GM21529 (cell line): ENCODE data around the gene NECTIN1.

ENCODE experiments used
- ATAC-seq: cut with Tn5 transposase; IDR thresholded peaks from one replicate; pipeline ENCODE4 v1.9.1; 2021; ENCODE audit not compliant: unreplicated experiment

NECTIN1 gene

DNA sequence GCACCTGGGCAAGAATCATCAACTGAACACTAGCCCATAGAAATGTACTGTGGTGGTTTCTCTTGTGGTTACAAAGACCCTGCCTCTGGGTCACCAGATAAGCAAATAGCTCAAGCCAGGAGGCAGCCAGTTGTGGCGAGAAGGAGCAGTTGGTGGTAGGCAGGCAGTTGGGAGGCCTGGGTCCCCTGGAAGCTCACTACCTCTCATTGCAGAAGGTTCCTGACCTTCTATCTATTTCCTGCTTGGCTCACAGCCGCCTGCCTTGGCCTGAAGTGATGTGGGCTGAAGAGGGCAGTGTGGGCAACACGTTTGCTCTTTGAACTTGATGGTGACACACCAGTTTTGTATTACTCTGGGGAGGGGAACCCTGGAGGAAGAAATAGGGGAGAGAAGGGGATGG, 34.7 kb downstream of the NECTIN1 start:
- no peak for ATAC-seq

DNA sequence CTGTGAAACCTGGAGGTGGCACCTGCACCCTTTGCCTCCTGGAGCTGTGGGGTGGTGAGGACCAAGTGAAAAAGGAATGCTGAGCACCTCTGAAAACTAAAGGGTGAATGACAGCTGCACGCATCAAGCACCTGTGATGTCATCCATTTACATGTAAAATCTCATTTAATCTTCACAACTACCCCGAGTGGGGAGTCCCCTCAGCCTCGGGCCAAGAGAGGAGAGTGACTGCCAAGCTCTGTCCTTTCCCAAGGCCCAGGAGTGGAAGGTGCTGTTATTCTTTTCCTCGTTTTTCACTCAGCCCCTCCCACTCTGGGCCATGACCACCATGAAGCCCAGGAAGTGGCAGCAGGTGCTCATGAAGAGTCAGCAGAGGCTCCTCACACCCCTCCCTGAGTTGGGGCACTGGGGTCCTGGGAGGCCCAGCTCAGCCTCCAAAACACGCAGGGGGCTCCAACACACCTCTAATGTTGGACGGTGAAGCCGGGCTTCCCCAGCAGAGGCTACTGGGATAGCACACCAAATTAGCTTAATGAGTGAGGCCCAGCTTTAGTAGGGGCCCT, 35.7 kb downstream of the NECTIN1 start:
- ATAC-seq = no peak

- ATAC-seq = no peak
These were observed 36.5 kb downstream of the NECTIN1 start for GRCh38 chr11:119692540-119692820.

GRCh38 chr11:119691701-119692539, 37.1 kb downstream of the NECTIN1 start:
- no peak for ATAC-seq

DNA sequence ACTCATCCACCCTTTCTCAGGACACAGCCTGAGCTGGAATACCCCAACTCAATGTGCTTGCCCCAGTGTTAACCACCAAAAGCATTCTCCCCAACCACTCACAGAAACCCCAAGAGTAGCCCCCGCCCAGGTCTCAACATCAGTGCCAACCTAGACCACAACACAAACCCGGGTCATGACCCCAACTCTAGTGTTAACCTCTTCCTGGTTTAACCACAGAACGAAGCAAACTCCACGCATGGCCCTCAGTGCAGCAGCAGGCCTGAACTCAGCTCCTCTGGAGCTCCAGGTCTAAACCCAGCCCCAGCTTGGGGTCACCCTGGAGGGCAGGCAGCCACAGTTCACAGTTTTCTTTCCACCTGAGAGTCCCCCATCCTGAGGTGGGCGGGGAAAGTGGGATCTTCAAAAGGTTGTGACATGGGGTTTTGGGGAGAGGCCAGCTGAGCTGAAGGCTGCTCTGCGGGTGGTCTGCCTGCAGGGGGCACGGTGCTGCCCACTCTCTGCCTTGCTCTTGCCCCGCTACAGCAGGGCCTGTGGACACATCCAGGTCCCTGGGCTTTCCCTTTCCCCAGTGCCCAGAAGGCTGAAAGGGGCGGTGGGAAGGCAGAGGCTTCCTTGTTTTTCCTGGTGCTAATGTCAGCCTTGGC, 37.9 kb downstream of the NECTIN1 start:
- ATAC-seq = no peak

DNA sequence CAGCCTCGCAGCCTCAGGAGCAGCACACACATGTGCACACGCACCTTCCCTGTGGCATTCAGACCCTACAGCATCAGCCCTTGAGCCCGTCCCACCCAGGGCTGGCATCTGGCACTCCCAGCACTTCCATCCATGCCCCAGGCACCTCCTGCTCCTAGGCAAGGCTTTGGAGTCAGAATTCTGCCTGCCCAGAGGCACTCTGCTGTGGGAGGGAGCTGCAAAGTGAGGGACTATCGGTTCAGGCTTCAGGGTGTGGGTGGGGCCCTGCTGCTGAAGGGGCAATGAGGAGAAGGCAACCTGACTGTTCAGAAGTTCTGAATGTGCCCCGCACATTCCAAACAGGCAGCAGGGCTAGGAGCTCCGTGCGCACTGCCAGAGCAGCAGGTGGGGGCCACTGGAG, 39.7 kb downstream of the NECTIN1 start:
- no peak for ATAC-seq

DNA sequence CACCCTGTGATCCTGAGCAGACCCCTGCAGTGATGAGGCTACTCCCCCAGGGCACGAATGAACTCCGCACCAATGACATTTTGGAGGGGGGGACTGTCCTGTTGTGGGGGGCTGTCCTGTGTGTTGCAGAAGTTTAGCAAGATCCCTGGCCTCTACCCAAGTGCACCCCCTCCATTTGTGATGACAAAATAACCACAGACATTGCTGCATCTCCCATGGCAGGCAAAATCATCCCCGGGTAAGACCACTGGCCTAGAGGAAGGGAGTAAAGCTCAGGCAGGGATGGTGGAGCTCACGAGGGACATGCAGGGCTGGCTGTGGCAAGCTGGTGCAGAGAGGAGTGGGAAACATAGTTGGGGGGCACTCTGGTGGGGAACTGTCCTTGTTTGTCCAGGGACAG, 40.6 kb downstream of the NECTIN1 start:
- no peak for ATAC-seq

DNA sequence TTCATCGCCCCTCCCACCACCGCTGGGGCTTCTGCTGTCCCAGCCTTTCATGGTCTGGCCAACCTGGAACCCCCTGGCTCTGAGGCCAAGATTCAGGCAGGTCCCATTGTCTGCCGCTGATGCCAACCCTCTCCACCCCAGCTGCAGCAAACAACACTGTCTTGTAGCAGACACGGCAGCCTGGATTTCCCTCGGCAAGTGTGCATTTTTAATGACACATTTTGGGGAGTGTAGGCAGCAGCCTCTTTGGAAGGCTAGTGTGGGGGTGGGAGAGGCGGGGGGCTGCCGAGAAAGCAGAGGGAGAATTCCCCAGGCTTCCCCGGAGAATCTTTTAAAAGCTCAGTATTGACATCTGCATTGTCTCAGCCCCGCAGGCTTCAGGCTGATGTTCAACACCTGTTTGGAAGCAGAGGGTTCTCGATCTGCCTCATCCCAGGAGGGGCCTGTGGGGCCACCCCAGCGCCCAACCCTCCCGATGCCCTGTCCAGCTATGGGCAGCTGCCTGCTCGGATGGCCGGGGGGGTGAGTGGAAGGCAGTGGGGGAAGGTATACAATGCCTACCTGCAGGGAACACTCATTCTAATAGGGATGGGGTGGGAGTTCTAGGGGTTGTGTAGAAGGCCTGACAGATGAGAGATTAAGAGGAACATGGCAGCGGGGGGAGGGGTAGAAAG, 41.5 kb downstream of the NECTIN1 start:
- ATAC-seq = no peak

- no peak for ATAC-seq
These were observed 42.7 kb downstream of the NECTIN1 start for GRCh38 chr11:119686177-119686882.

DNA sequence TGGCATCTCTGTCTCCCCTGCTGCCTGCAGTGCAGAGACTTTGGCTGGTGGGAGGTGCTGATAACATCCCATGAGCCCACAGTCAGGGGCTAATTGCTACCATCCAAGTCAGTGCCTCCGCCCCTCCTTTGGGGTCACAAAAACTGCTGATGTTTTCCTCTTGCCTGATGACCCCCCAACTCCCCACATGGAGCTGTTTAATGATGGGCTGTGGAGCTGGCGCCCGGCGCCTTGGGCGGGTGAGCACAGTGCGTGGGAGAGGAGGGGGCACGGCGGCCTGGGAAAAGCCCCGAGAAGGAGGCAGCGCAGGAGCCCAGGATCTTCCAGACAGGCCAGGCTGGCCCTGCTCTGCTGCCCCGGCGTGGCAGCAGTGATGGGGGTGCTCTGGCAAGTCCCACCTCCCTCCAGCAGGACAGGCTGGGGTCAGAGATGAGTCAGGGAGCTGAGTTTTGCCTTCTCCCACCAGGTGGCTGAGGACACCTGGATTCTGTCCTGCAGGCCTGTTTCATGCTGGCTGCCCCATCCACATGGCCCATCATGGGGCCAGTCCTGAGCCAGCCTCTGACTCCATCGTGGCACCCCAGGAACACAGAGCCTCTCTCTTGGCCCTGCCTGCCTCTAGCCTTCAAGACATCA, 43.8 kb downstream of the NECTIN1 start:
- no peak for ATAC-seq

DNA sequence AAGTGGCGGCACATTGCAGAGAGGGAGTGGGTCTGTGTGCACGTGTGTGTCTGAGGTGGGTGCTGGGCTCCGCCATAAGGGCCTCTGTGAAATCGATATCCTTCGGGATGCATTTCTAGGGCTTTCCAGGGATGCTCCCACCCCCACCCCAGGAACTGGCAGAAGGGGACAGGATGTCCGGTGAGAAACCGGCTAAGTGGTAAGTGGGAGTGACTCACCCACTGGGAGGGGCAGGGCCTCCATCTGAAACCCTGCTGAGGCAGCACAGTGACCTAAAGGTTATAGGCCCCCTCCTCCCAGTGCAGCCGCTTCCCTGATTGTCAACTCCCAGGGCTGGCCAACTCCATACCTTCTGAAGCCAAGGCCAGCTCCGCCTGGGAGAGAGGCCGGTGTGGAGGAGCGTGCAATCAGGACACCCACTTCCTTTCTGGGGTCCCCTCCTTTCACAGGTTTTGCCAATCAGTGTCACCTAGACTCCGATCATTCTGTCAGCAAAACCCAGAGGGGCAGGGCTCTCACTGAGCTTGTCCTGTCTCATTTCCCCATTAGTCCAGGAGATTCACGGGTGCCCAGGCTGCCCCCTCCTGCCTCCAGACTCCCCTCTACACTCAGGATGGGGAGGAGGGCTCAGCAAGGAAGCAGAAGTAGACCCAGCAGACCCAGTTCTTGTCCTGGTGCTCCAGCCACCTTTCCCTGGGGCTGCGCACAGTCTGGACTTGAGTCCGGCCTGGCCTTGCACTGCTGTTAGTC, 44.5 kb downstream of the NECTIN1 start:
- ATAC-seq = no peak

- ATAC-seq = no peak
These were observed 45.2 kb downstream of the NECTIN1 start for GRCh38 chr11:119683783-119684182.

DNA sequence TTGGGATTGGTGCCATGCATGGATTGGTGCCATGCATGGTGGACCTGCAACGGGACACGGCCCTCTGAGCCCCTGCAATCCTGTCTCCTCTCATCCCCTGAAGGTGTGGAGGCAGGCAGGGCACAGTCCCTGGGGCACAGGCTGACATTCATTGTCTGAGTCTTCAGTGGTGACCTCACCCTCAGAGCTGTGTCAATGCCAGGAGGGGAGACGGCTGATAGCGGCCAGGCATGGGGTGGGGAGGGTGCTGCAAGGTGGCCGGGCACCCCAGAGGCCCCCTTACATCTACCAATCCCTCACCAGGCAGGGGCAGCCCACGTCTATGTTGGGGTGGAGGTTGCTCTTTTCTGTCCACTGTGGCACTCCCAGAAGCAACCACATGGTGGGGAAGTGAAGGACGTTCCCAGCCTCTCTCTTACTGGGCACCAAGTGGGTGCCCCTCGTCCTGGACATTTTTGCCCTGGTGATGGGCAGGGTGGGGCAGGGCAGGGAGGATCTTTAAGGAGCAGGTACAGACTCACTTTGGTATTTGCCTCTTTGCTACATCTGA, 47.6 kb downstream of the NECTIN1 start:
- ATAC-seq = no peak

GRCh38 chr11:119680541-119681360, 48.2 kb downstream of the NECTIN1 start:
- no peak for ATAC-seq

- ATAC-seq = no peak
These were observed 49.7 kb downstream of the NECTIN1 start for GRCh38 chr11:119679346-119679745.

DNA sequence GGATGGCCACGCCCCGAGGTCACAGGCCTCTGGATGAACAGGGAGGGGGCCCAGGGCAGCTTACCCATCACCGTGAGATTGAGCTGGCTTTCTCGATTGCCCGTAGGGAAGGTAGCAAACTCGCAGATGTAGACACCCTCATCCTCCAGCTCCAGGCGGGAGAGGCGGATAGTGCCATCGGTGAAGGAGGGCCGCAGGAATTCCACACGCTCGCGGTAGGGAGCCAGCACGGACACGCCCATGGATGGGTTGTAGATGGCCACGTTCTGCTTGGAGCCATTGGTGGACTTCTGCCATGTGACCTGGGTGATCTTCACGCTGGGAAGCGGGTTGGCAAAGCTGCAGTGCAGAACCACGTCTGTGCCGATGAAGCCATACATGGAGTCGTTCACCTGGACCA, 50.6 kb downstream of the NECTIN1 start:
- no peak for ATAC-seq

GRCh38 chr11:119677840-119678239, 51.2 kb downstream of the NECTIN1 start:
- no peak for ATAC-seq

DNA sequence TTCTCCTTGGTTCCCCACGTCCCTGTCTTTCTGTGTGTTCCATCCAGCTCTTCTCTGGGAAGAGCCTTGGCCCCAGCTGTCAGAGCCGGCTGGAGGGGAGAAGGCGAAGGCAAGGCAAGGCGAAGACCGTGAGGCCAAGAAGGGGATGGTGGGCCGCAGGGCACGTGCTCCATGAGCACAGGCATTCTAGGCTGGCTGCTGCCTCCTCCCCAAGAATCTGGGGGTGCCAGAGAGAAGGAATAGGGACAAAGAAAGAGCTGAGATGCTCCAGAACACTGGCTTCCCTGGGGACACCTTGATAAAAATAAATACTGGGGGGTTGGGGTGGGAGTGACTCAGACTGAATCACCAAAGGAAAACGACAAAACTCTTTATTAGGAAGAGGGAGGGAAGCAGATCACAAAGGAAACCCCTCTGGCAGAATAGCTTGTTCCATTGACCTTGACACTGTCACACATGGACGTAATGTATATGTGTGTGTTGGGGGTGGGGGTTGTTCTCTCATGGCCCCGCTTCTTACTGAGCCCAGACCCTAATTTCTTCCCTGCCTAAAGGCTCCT, 52.5 kb downstream of the NECTIN1 start:
- no peak for ATAC-seq
